SU-DHL-6 (cell line): ENCODE measurements around the gene JAML.

Source experiments
- H2AFZ ChIP-seq: fragments of 200-600 bp; sonication (generic); 2 replicates; pipeline ENCODE4 v1.6.1; 2014; ENCODE audit warnings: low read depth, mild to moderate bottlenecking, moderate library complexity, mixed read lengths, antibody characterized with exemption, low read length; ENCODE audit not compliant: severe bottlenecking
- H3F3A ChIP-seq: fragments of 200-600 bp; shearing (Covaris generic); 2 replicates; pipeline ENCODE4 v1.6.0; 2016; ENCODE audit warnings: antibody characterized with exemption, mild to moderate bottlenecking; ENCODE audit not compliant: insufficient read depth
- H3K27ac ChIP-seq: fragments of 200-600 bp; sonication (generic); 2 replicates; pipeline ENCODE4 v1.5.1; 2016; ENCODE audit warnings: low read depth, mild to moderate bottlenecking, low read length, moderate library complexity, mixed read lengths
- H3K27me3 ChIP-seq: fragments of 200-600 bp; sonication (generic), shearing (Covaris generic); 2 replicates; pipeline ENCODE4 v1.6.0; 2014; ENCODE audit warnings: mild to moderate bottlenecking, low read length
- H3K36me3 ChIP-seq: fragments of 200-600 bp; sonication (generic); 2 replicates; pipeline ENCODE4 v1.6.1; 2014; ENCODE audit warnings: mild to moderate bottlenecking, low read length, mixed read lengths
- H3K4me2 ChIP-seq: fragments of 300-600, 200-600 bp; shearing (Covaris generic), sonication (generic); 2 replicates; pipeline ENCODE4 v1.6.0; 2014; ENCODE audit warnings: low read length, low read depth, mild to moderate bottlenecking; ENCODE audit not compliant: poor library complexity, severe bottlenecking
- H3K4me3 ChIP-seq: fragments of 200-600 bp; sonication (generic); 2 replicates; pipeline ENCODE4 v1.5.1; 2014; ENCODE audit warnings: antibody characterized with exemption, low read length, mild to moderate bottlenecking, mixed read lengths; ENCODE audit not compliant: insufficient read depth, poor library complexity, severe bottlenecking
- H3K79me2 ChIP-seq: fragments of 200-600 bp; sonication (generic); 2 replicates; pipeline ENCODE4 v1.6.1; 2014; ENCODE audit warnings: mild to moderate bottlenecking, low read length, moderate library complexity; ENCODE audit not compliant: insufficient read depth
- H3K9ac ChIP-seq: fragments of 200-600 bp; sonication (generic); 2 replicates; pipeline ENCODE4 v1.7.0; 2014; ENCODE audit warnings: mild to moderate bottlenecking, low read length
- H3K9me2 ChIP-seq: fragments of 200-600 bp; sonication (generic); replicated peaks from 2 replicates; pipeline ENCODE4 v1.6.1; 2014; ENCODE audit warnings: low read length; ENCODE audit not compliant: insufficient read depth
- H3K9me3 ChIP-seq: fragments of 200-600 bp; sonication (generic); 2 replicates; pipeline ENCODE4 v1.6.1; 2014; ENCODE audit warnings: low read length, mixed read lengths; ENCODE audit not compliant: insufficient read depth
- H4K20me1 ChIP-seq: fragments of 200-600 bp; sonication (generic); 2 replicates; pipeline ENCODE4 v1.6.1; 2014; ENCODE audit warnings: low read depth, mild to moderate bottlenecking, antibody characterized with exemption, low read length, moderate library complexity, mixed read lengths
- CTCF ChIP-seq: fragments of 200-600 bp; sonication (generic); IDR thresholded peaks from one replicate; pipeline ENCODE4 v1.5.1; 2017; ENCODE audit warnings: antibody characterized with exemption, mild to moderate bottlenecking, low read length, moderate library complexity; ENCODE audit not compliant: insufficient read depth, poor library complexity, severe bottlenecking
- EZH2phosphoT487 ChIP-seq: fragments of 200-600 bp; sonication (generic), shearing (Covaris generic); conservative IDR thresholded peaks from 2 replicates; pipeline ENCODE4 v1.6.1; 2018; ENCODE audit warnings: mild to moderate bottlenecking, antibody characterized with exemption, low read length, moderate library complexity, mixed read lengths

The JAML gene

GRCh38 chr11:118240999-118241763, 16.4 kb upstream of the JAML start:
- no peak overlapping the region for H3K27ac ChIP-seq
- H2AFZ ChIP-seq = no peak overlapping the region
- no peaks in the 10 kb centered on the region for H3K27me3 ChIP-seq
- no peaks in the 10 kb centered on the region for H3K36me3 ChIP-seq
- no peak for TF ChIP-seq CTCF
- no peak for TF ChIP-seq EZH2phosphoT487
- H3F3A ChIP-seq = no peaks in the 10 kb centered on the region
- no peaks in the 10 kb centered on the region for H3K9me3 ChIP-seq
- H3K79me2 ChIP-seq = no peaks in the 10 kb centered on the region
- no peak overlapping the region for H3K4me3 ChIP-seq
- H4K20me1 ChIP-seq = no peaks in the 10 kb centered on the region
- H3K4me2 ChIP-seq = no peak overlapping the region
- no peaks in the 10 kb centered on the region for H3K9me2 ChIP-seq
- H3K9ac ChIP-seq = no peak overlapping the region

GRCh38 chr11:118239509-118240205, 14.8 kb upstream of the JAML start:
- Histone ChIP-seq H3K27me3 (no peaks in the 10 kb centered on the region), H2AFZ (no peak overlapping the region), H3K9me2 (no peaks in the 10 kb centered on the region), H3K9ac (no peak overlapping the region), H3K79me2 (no peaks in the 10 kb centered on the region), H3K27ac (no peak overlapping the region), H3K4me3 (no peak overlapping the region), H4K20me1 (no peaks in the 10 kb centered on the region), H3K4me2 (no peak overlapping the region), H3K36me3 (no peaks in the 10 kb centered on the region), H3F3A (no peaks in the 10 kb centered on the region), H3K9me3 (no peaks in the 10 kb centered on the region)
- TF ChIP-seq CTCF = no peak
- TF ChIP-seq EZH2phosphoT487 = no peak

- no peaks in the 10 kb centered on the region for H3K36me3 ChIP-seq
- no peaks in the 10 kb centered on the region for H3F3A ChIP-seq
- no peak overlapping the region for H3K27ac ChIP-seq
- no peaks in the 10 kb centered on the region for H3K27me3 ChIP-seq
- no peak overlapping the region for H3K9ac ChIP-seq
- no peak overlapping the region for H3K4me3 ChIP-seq
- H3K9me2 ChIP-seq = no peaks in the 10 kb centered on the region
- no peak for TF ChIP-seq CTCF
- TF ChIP-seq EZH2phosphoT487 = no peak
- H3K4me2 ChIP-seq = no peak overlapping the region
- H3K79me2 ChIP-seq = no peaks in the 10 kb centered on the region
- no peak overlapping the region for H2AFZ ChIP-seq
- no peaks in the 10 kb centered on the region for H4K20me1 ChIP-seq
- no peaks in the 10 kb centered on the region for H3K9me3 ChIP-seq
Observed at GRCh38 chr11:118238929-118239328, 14.1 kb upstream of the JAML start.
